HK-2 (cell line): ENCODE data around the gene IQCM.
"Not testable (repeated sequence)": the region's sequence is repeated elsewhere in the genome, so short reads cannot be mapped to it uniquely, and the experiment has no call there.

Source experiments
- DNase-seq: peaks from one replicate; pipeline ENCODE4 v3.0.0-alpha.2; 2018; ENCODE audit not compliant: unreplicated experiment

IQCM gene

GRCh38 chr4:149584722-149585121 is 230.9 kb downstream of the IQCM start:
- DNase-seq: no peak

- DNase-seq: no peak
Measured at GRCh38 chr4:149574971-149575370, 240.7 kb downstream of the IQCM start.

GRCh38 chr4:149572716-149573115 is 242.9 kb downstream of the IQCM start:
- no peak for DNase-seq

GRCh38 chr4:149555799-149556198 is 259.8 kb downstream of the IQCM start:
- no peak for DNase-seq

GRCh38 chr4:149555146-149555545 is 260.5 kb downstream of the IQCM start:
- DNase-seq: no peak

GRCh38 chr4:149553959-149554520 is 261.6 kb downstream of the IQCM start:
- no peak for DNase-seq

- no peak for DNase-seq
Measured at GRCh38 chr4:149552601-149553000, 263.0 kb downstream of the IQCM start.

- no peak for DNase-seq
Measured at GRCh38 chr4:149549911-149550310, 265.7 kb downstream of the IQCM start.

- no peak for DNase-seq
Measured at GRCh38 chr4:149534779-149535178, 280.9 kb downstream of the IQCM start.

- no peak for DNase-seq
Measured at GRCh38 chr4:149531861-149532260, 283.8 kb downstream of the IQCM start.

GRCh38 chr4:149523039-149523438 is 292.6 kb downstream of the IQCM start:
- DNase-seq: no peak

- DNase-seq: no peak
Measured at GRCh38 chr4:149521611-149522425, 293.8 kb downstream of the IQCM start.

- no peak for DNase-seq
Measured at GRCh38 chr4:149518471-149518870, 297.2 kb downstream of the IQCM start.

- no peak for DNase-seq
Measured at GRCh38 chr4:149513081-149513480, 302.6 kb downstream of the IQCM start.

- DNase-seq: no peak
Measured at GRCh38 chr4:149512501-149512900, 303.1 kb downstream of the IQCM start.

GRCh38 chr4:149511558-149512298 is 303.9 kb downstream of the IQCM start:
- DNase-seq: no peak

- not testable (repeated sequence) for DNase-seq
Measured at GRCh38 chr4:149507309-149507708, 308.3 kb downstream of the IQCM start.

GRCh38 chr4:149500806-149501205 is 314.8 kb downstream of the IQCM start:
- DNase-seq: no peak

GRCh38 chr4:149499726-149500125 is 315.9 kb downstream of the IQCM start:
- no peak for DNase-seq

- no peak for DNase-seq
Measured at GRCh38 chr4:149498246-149498645, 317.4 kb downstream of the IQCM start.

- no peak for DNase-seq
Measured at GRCh38 chr4:149493492-149493891, 322.2 kb downstream of the IQCM start.

GRCh38 chr4:149489321-149489720 is 326.3 kb downstream of the IQCM start:
- DNase-seq: no peak

GRCh38 chr4:149486861-149487260 is 328.8 kb downstream of the IQCM start:
- no peak for DNase-seq
